Esophagus (tissue), 2 donors: ENCODE results near the gene MAGIX. TPM values are rescaled to one million over a fixed set of nuclear protein-coding genes. Genes with fewer than 3 reads are reported as not detected.
"Not testable (repeated sequence)": the region's sequence is repeated elsewhere in the genome, so short reads cannot be mapped to it uniquely, and the experiment has no call there.

Experiments used
- H3K27ac ChIP-seq, 2 donors: one replicate each; pipeline ENCODE4 v1.5.1; 2013; ENCODE audit warnings: low read depth in 2 of 2, mild to moderate bottlenecking in 2 of 2, inconsistent platforms in 1 of 2, low read length in 1 of 2, moderate library complexity in 1 of 2
- H3K27me3 ChIP-seq, 2 donors: one replicate each; pipeline ENCODE4 v1.6.1; 2013; ENCODE audit warnings: low read length in 2 of 2, control low read depth in 1 of 2, mild to moderate bottlenecking in 1 of 2; ENCODE audit not compliant: insufficient read depth in 2 of 2, control insufficient read depth in 1 of 2
- H3K36me3 ChIP-seq, 2 donors: one replicate each; pipeline ENCODE4 v1.6.1; 2013; ENCODE audit warnings: low read length in 1 of 2; ENCODE audit not compliant: control insufficient read depth in 2 of 2, insufficient read depth in 2 of 2
- H3K4me1 ChIP-seq, 2 donors: one replicate each; pipeline ENCODE4 v1.6.1; 2013; ENCODE audit warnings: low read length in 1 of 2; ENCODE audit not compliant: control insufficient read depth in 2 of 2, insufficient read depth in 2 of 2
- H3K4me3 ChIP-seq, 2 donors: one replicate each; pipeline ENCODE4 v1.5.1; 2013; ENCODE audit warnings: low read length in 2 of 2, mild to moderate bottlenecking in 2 of 2, low read depth in 1 of 2, moderate library complexity in 1 of 2
- H3K9me3 ChIP-seq, 2 donors: one replicate each; pipeline ENCODE4 v1.6.1; 2013; ENCODE audit warnings: mild to moderate bottlenecking in 2 of 2, low read depth in 1 of 2, low read length in 1 of 2, moderate library complexity in 1 of 2; ENCODE audit not compliant: control insufficient read depth in 2 of 2, insufficient read depth in 1 of 2
- WGBS, 2 donors: extraction: QIAGEN DNeasy Blood & Tissue Kit; methylation state at CpG; one replicate each; pipeline ENCODE4 v1.1.7; 2013; 5-methylcytosine and 5-hydroxymethylcytosine counted together
- polyA plus RNA-seq, 2 donors: library from polyadenylated mRNA; stranded (reverse); fragments of 200-250 nt; gene quantifications; one replicate each; pipeline ENCODE4 v1.2.3, GENCODE V29; 2013
- donor health status: healthy with polysubstance abuse.
- donor health status: Bipolar disorder and iron deficiency.

Gene MAGIX
- polyA plus RNA-seq, 2 donors, result 6.0 to 6.3 TPM

DNA sequence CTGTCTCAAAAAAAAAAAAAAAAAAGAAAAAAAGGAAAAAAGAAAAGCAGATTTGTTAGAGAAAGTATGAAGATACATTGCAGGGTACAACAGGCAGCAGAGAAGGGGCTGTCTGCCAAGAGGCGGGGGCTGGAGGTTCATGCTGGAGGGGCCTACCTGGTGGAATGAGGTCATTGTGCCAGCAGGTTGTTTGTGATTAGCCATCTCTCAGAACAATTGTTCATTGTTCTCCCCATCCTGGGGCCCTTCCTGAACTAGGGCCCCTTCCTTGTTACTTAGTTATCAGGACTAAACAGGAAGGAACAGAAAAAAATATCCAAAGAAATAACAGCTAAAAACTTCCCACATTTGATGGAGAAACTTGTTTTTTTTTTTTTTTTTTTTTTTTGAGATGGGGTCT, 25.1 kb upstream of the MAGIX start:
- Histone ChIP-seq H3K9me3 (peaks cover 3 to 7% of the 10 kb centered on the region in 2 donors), H3K36me3 (no peaks in the 10 kb centered on the region), H3K4me1 (no peaks in the 10 kb centered on the region), H3K27me3 (no peaks in the 10 kb centered on the region), H3K27ac (no peak overlapping the region), H3K4me3 (no peak overlapping the region)
- 83 to 88% methylated on average over 1 of the region's 1 CpG for WGBS, 2 donors

DNA sequence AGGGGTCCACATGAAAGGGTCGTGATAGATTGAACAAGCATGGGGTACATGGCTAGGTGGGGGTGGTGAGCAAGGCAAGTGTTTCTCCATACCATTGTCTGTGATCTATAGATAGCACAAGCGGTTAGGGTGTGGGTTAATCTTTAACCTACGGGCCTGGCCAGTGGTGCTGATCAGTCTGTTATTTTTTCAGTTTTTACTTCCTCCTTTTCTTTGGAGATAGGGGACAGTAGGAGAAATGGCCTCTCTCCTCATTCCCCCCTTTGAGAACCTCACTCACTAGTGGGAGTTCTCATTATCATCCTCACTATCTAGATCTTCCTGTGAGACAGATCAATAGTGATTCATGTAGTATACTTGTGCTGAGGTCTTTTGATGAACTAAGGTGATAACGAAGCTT, 22.8 kb upstream of the MAGIX start:
- 85 to 87% methylated on average over 4 of the region's 4 CpGs for WGBS, 2 donors
- no peak overlapping the region for H3K4me3 ChIP-seq
- no peaks in the 10 kb centered on the region for H3K36me3 ChIP-seq
- H3K27ac ChIP-seq, result no peak overlapping the region
- no peaks in the 10 kb centered on the region for H3K4me1 ChIP-seq
- H3K27me3 ChIP-seq, result no peaks in the 10 kb centered on the region
- H3K9me3 ChIP-seq, result peaks cover 3 to 7% of the 10 kb centered on the region in 2 donors

DNA sequence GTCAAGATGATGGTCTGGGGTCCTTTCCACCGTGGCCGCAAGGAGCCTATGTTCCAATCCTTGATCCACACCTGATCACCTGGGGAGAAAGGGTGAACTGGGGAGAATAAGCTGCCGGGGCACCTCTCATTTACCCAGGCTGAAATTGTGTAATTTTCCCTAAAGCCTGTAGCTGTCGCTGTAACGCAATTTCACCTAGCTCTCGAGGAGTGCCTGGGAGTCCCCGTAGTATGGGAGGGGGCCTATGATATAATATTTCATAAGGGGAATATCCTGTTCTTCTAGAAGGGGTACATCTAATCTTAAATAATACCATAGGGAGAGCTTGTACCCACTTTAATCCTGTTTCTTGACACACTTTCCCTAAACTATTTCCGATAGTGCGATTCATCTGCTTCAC, 20.3 kb upstream of the MAGIX start:
- not testable (repeated sequence) for H3K27me3 ChIP-seq, H3K9me3 ChIP-seq
- 48 to 49% methylated on average over 9 of the region's 9 CpGs for WGBS, 2 donors

DNA sequence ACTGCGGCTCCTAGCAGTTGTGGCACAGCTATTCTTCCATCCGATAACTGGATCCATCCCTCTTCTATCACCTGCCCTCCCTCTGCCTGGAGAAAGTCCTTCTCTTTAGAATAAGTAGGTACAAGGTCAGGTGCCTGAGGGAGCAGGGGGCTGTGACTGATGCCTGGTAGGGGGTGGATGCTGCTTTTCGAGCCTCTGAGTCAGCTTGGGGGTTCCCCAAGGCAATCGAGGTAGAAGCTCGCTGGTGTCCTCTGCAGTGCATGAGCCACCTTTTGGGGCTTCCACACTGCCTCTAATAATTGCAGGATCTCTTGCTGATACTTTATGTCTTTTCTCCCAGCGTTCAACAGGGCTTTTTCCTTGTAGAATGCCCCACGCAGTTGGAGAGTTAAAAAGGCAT, 19.4 kb upstream of the MAGIX start:
- not testable (repeated sequence) for H3K27me3 ChIP-seq, H3K4me1 ChIP-seq, H3K9me3 ChIP-seq, H3K4me3 ChIP-seq, H3K27ac ChIP-seq, H3K36me3 ChIP-seq
- WGBS, 2 donors, result 69 to 75% methylated on average over 7 of the region's 7 CpGs

More for the DNA sequence above, 20.3 kb upstream of the MAGIX start:
- H3K36me3 ChIP-seq, H3K4me3 ChIP-seq, H3K27ac ChIP-seq, H3K4me1 ChIP-seq: not testable (repeated sequence)

DNA sequence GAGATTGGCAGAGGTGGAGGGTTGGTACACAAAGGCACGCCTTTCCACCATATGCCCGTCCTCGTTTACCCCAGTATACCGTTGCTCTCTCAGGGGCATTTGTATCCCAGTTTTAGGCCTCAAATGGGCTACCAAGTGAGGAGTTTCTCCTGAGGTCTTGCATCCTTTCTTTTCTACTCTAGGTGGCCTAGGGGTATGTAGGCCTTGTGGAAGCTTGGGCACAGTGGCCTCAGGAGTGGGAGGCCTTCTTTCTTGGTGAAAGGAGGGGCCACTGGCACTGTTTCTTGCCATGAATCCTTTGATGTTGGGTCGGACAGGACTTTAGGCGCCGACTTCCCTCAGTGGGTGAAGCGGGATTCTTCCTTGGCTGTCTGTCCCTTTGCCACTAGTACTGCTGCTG, 15.3 kb upstream of the MAGIX start:
- WGBS, 2 donors, result 84 to 94% methylated on average over 8 of the region's 8 CpGs
- H3K4me1 ChIP-seq, result no peaks in the 10 kb centered on the region
- no peak overlapping the region for H3K27ac ChIP-seq
- H3K4me3 ChIP-seq, result no peak overlapping the region
- no peaks in the 10 kb centered on the region for H3K36me3 ChIP-seq
- H3K9me3 ChIP-seq, result no peaks in the 10 kb centered on the region
- H3K27me3 ChIP-seq, result no peaks in the 10 kb centered on the region

DNA sequence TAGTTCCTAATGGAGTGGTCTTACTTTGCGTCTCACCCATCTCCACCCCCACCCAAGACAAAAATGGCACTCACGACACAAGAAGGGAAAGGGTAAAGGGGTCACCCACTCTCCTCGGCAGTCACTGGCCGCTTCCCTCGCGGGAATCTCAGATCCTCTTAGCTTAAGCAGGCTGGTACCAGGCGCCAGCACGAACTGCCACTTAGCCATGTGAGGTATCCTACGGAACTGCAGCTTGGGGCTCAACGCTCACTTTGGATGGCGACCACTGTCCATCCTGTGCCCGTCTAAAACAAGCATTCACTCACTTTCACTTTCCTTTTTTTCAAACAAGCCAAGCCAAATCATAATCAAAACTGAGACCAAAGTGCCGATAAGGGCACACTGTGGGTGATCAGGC, 14.6 kb upstream of the MAGIX start:
- Histone ChIP-seq H3K27ac (no peak overlapping the region), H3K27me3 (no peaks in the 10 kb centered on the region), H3K9me3 (no peaks in the 10 kb centered on the region), H3K4me3 (no peak overlapping the region), H3K36me3 (no peaks in the 10 kb centered on the region), H3K4me1 (no peaks in the 10 kb centered on the region)
- WGBS, 2 donors, result 92 to 94% methylated on average over 13 of the region's 13 CpGs

DNA sequence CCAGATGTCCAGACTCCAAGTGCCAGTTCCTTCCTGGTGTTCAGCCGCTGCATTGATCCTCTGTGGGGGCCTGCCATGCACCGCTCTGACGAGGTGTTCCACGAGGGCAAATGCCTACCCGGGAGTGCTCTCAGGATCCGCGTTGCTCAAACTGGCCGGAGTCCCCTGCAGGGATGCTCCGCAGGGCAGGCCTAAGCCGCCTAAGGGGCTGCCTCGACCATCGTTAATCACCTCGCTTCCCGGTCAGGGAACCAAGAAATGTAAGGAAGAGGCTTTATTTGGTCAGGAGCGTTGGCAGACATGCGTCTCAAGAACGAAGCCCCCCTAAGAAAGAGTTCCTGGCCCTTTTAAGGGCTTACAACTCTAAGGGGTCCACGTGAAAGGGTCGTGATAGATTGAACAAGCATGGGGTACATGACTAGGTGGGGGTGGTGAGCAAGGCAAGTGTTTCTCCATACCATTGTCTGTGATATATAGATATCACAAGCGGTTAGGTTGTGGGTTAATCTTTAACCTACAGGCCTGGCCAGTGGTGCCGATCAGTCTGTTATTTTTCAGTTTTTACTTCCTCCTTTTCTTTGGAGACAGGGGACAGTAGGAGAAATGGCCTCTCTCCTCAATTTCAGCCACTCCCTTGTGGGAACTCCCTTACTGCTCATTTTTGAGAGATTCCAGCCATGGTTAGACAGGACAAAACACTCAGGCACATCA, 14.0 kb upstream of the MAGIX start:
- H3K4me1 ChIP-seq, H3K27me3 ChIP-seq, H3K4me3 ChIP-seq, H3K27ac ChIP-seq, H3K36me3 ChIP-seq, H3K9me3 ChIP-seq: not testable (repeated sequence)
- 77 to 86% methylated on average over 21 of the region's 21 CpGs for WGBS, 2 donors

DNA sequence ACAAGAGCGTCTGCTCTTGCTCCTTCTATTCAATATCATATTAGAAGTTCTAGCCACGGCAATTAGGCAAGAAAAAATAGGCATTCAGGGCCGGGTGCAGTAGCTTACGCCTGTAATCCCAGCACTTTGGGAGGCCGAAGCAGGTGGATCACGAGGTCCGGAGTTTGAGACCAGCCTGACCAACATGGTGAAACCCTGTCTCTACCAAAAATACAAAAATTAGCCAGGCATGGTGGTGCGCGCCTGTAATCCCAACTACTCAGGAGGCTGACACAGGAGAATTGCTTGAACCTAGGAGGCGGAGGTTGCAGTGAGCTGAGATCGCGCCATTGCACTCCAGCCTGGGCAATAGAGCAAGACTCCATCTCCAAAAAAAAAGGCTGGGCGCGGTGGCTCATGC, 13.3 kb upstream of the MAGIX start:
- not testable (repeated sequence) for H3K4me3 ChIP-seq, H3K4me1 ChIP-seq, H3K27me3 ChIP-seq, H3K27ac ChIP-seq, H3K36me3 ChIP-seq, H3K9me3 ChIP-seq
- WGBS, 2 donors, result 90 to 97% methylated on average over 14 of the region's 14 CpGs

DNA sequence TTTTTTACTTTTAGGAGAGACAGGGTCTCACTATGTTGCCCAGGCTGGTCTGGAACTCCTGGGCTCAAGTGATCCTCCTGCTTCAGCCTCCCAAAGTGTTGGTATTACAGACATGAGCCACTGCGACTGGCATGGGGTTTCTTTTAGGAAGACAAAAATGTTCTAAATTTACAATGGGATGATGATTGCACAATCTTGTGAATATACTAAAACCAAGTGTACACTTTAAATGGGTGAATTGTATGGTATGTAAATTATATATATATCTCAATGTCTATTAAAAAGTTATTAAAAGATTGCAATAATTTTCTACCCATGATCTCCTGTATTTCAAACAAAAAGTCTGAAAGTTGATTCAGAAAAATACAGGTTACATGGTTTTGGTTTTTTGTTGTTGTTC, 9.1 kb upstream of the MAGIX start:
- Histone ChIP-seq H3K27me3 (no peaks in the 10 kb centered on the region), H3K27ac (no peak overlapping the region), H3K4me3 (no peak overlapping the region), H3K9me3 (no peaks in the 10 kb centered on the region), H3K36me3 (no peaks in the 10 kb centered on the region), H3K4me1 (no peaks in the 10 kb centered on the region)
- 93 to 97% methylated on average over 1 of the region's 1 CpG for WGBS, 2 donors

DNA sequence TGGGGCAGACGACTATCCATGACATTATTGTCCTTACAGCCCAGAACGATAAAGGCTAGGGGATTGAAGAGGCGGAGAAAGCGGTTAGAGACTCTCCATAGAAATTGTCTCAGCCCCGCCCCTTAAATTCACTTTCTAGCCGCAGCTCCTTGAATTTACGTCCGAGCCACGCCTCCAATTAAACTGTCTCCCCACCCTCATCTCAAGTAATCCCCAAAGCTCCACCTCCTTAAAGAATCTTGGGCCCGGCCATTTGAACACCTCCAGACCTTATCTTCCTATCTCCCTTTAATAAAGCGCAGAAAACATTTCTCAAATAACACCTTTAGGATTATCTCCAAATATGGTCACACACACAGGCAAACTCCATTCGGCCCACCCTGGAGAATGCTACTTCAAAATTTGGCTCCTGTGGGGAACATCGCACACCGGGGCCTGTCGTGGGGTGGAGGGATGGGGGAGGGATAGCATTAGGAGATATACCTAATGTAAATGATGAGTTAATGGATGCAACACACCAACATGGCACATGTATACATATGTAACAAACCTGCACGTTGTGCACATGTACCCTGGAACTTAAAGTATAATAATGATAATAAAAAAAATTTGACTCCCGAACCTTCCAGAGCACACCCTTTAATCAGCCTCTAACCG, 7.2 kb upstream of the MAGIX start:
- no peaks in the 10 kb centered on the region for H3K4me1 ChIP-seq
- no peaks in the 10 kb centered on the region for H3K9me3 ChIP-seq
- peak overlapping the region; percentile 14 to 51 for H3K4me3 ChIP-seq
- no peaks in the 10 kb centered on the region for H3K27me3 ChIP-seq
- 3 to 32% methylated on average over 18 of the region's 18 CpGs for WGBS, 2 donors
- peak overlapping the region; percentile 92 to 98 for H3K27ac ChIP-seq
- H3K36me3 ChIP-seq, result no peaks in the 10 kb centered on the region
